ENCODE data around the gene IGSF21. TPM values are rescaled to one million over a fixed set of nuclear protein-coding genes. Genes with fewer than 3 reads are reported as not detected.

Gene IGSF21
- total and polyA plus RNA-seq, 2 of the 4 experiments (the other 2 are of a cell fraction), result not detected

GRCh38 chr1:18411820-18412641, 304.4 kb downstream of the IGSF21 start:
- H3K79me1 ChIP-seq (ENCODE audit: low read depth in 1 of 2, low read length in 2 of 2), result no peaks in the 10 kb centered on the region

More at GRCh38 chr1:18411820-18412641, 304.4 kb downstream of the IGSF21 start:
- ChIA-PET CTCF (no interaction called here), POLR2A (ENCODE audit: unreplicated experiment) (no interaction called here)
- Histone ChIP-seq H3K4me3 (ENCODE audit: insufficient read depth, low read depth, low read length) (no peak overlapping the region), H3K9me1 (ENCODE audit: insufficient read depth, low read length) (no peaks in the 10 kb centered on the region), H3K9me3 (ENCODE audit: control insufficient read depth, insufficient read depth, low read length) (peaks cover 49% of the 10 kb centered on the region), H3K4me1 (ENCODE audit: control insufficient read depth, insufficient read depth, low read length) (no peaks in the 10 kb centered on the region), H3K4me2 (ENCODE audit: low read depth, low read length) (no peak overlapping the region), H3K27me3 (ENCODE audit: control insufficient read depth, insufficient read depth, low read length) (no peaks in the 10 kb centered on the region), H3K36me3 (ENCODE audit: control insufficient read depth, insufficient read depth, low read length) (no peaks in the 10 kb centered on the region), H4K91ac (ENCODE audit: insufficient read depth, low read depth, low read length) (no peak overlapping the region), H3K18ac (ENCODE audit: low read depth, low read length) (no peak overlapping the region), H3K56ac (ENCODE audit: extremely low read depth, insufficient read depth, low read length) (no peak overlapping the region), H2AFZ (replicated peaks; ENCODE audit: low read length, poor library complexity) (no peak overlapping the region), H2AK5ac (ENCODE audit: low read depth, low read length) (no peak overlapping the region), H3K14ac (replicated peaks; ENCODE audit: low read depth, low read length) (no peak overlapping the region), H4K20me1 (ENCODE audit: insufficient read depth, low read length) (no peaks in the 10 kb centered on the region), H3K23ac (ENCODE audit: low read depth, low read length) (no peak overlapping the region), H3K27ac (ENCODE audit: insufficient read depth, low read length) (no peak overlapping the region), H4K5ac (ENCODE audit: low read depth, low read length) (no peak overlapping the region), H2BK5ac (ENCODE audit: low read depth, low read length, poor library complexity, severe bottlenecking) (no peak overlapping the region), H2BK15ac (ENCODE audit: low read depth, low read length) (no peak overlapping the region), H2BK20ac (ENCODE audit: low read depth, low read length) (no peak overlapping the region), H4K8ac (ENCODE audit: low read depth in 2 of 2, low read length in 2 of 2) (no peak overlapping the region), H2BK120ac (ENCODE audit: low read depth, low read length) (no peak overlapping the region), H3K9ac (ENCODE audit: low read depth, low read length) (no peak overlapping the region), H2AK9ac (replicated peaks; ENCODE audit: low read depth, low read length, poor library complexity) (no peak overlapping the region), H3K4ac (ENCODE audit: low read depth, low read length) (no peak overlapping the region)
- in situ Hi-C loops (cut with MboI; ENCODE audit: low sequenced_read_pairs), result no loop called here
- dilution Hi-C loops (cut with HindIII; ENCODE audit: low sequenced_read_pairs, unreplicated experiment), result no loop called here
- WGBS, 2 experiments (ENCODE audit: extremely low coverage in 2 of 2, insufficient read length in 1 of 2), result 58% methylated on average over 3 of the region's 8 CpGs; no CpG with 5 or more reads in 1 of the 2 experiments
- TF ChIP-seq SMC3 (IDR thresholded peaks at IDR 0.05; ENCODE audit: low read depth, low read length) (no peak), USF2 (IDR thresholded peaks at IDR 0.05; ENCODE audit: low read depth, low read length) (no peak), POLR2A (IDR thresholded peaks at IDR 0.05; ENCODE audit: low read depth, low read length) (no peak), ELK1 (IDR thresholded peaks at IDR 0.05; ENCODE audit: borderline replicate concordance, low read depth, low read length) (no peak), FOS (IDR thresholded peaks at IDR 0.05; ENCODE audit: low read depth, low read length) (no peak), BHLHE40 (IDR thresholded peaks at IDR 0.05; ENCODE audit: low read depth, low read length) (no peak), RFX5 (IDR thresholded peaks at IDR 0.05; ENCODE audit: low read depth, low read length) (no peak)
- no TSS peak for BruUV-seq (replicated peaks)
- DNase-seq (no peak), ATAC-seq (ENCODE audit: low read depth) (no peak)
- intact Hi-C loops (cut with micrococcal nuclease), result no loop called here

All from IMR-90 (cell line).